Caki2 (cell line): ENCODE data around the gene ZBTB11. TPM values are rescaled to one million over a fixed set of nuclear protein-coding genes. Genes with fewer than 3 reads are reported as not detected.
"Not testable (repeated sequence)": the region's sequence is repeated elsewhere in the genome, so short reads cannot be mapped to it uniquely, and the experiment has no call there.

ENCODE experiments used
- DNase-seq: peaks from one replicate; pipeline ENCODE4 v3.0.0-alpha.2; 2015; ENCODE audit warnings: low read depth
- in situ Hi-C: cut with HindIII; loops from 2 replicates; pipeline ENCODE4 v1.10.0; 2016; ENCODE audit warnings: low sequenced_read_pairs, low pct_unique_long_range_greater_than_20kb, mixed read lengths
- total RNA-seq: library from RNA; depleted of rRNA; stranded (reverse); fragments of >200 nt; shearing (Covaris generic); gene quantifications from 2 replicates; pipeline ENCODE4 v1.2.3, GENCODE V29; 2014; ENCODE audit warnings: low replicate concordance

The ZBTB11 gene
- total RNA-seq, 1 experiment from 2014 or later = 9.8 TPM

DNA sequence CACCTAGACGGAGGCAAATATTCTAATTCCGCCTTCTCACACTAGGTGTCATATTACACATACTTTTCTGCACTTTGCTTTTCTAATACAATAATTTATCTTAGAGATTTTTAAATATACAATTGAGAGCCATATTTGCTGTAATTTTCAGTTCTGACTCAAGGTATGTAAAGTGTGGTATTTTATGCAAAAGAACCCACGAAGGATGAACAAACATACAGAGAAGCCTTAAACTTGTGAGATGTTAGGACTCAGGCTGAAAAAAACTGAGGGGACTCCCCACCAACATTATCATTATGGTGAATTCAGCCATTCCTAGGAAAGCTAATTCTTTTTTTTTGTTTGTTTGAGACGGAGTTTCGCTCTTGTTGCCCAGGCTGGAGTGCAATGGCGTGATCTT lies 9.6 kb downstream of the ZBTB11 start:
- in situ Hi-C loops = no loop called here

DNA sequence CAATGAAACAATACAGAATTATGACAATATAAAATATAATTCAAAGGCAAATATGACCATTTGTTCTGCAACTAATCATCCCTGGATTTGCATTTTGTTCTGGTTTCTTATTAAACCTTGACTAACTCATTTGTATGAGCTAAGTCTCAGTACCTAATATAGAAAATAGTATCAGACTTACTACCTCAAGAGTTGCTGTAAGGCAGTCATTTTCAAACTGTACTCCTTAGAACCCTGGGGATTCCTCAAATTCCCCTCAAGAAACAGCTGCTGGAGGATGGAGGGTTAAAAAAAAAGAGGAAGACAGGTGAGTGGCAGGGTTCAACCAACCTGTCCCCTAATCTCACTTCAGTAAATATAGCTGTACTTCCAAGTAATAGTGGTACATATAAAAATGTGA lies 11.1 kb downstream of the ZBTB11 start:
- in situ Hi-C loops = no loop called here
- no peak for DNase-seq

More for the DNA sequence above, 9.6 kb downstream of the ZBTB11 start:
- DNase-seq = no peak

DNA sequence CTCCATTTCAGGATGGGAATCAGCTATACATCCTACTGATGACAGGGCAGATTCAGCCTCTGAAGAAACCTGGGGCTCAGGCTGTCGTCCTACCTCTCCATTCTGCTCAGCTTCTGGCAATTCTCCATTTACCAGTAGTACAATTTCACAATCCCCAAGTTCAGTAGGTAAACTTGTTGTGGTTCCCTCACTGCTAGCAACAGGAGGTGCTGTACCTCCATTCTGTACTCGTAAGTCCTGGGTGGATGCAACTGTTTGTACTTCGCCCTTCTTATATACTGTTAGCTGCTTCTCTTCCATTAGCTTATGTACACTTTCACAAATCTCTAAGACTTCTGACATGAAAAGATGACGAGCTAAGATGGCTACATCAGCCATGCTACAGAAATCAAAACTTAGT lies 11.6 kb downstream of the ZBTB11 start:
- in situ Hi-C loops = no loop called here
- DNase-seq = no peak

DNA sequence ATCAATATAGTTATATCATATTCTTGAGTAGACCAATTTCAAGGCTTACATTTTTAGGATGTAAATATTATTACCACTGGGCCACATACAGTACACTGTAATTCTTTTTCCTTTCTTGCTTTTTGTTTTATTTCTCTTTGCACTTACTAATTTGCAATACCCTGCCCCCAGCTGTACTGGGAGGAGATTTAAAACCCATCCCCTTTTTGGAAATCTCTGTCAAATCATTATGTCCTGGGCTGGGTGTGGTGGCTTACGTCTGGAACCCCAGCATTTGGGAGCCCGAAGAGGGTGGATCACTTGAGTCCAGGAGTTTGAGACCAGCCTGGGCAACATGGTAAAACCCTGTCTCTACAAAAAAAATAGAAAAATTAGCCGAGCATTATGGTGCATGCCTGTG lies 16.2 kb downstream of the ZBTB11 start:
- DNase-seq = no peak
- in situ Hi-C loops = no loop called here

DNA sequence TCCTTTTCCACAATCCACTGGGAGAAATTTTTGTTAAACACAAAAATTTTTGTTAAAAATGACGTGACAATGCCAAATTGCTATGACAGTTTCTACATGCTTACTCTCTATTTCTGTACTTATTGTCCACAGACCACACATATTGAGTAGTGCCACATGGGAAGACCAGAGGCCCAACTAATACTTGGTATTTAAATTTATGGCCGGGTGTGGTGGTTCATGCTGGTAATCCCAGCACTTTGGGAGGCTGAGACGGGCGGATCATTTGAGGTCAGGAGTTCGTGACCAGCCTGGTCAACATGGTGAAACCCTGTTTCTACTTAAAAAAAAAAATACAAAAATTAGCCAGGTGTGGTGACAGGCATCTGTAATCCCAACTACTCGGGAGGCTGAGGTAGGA lies 20.3 kb downstream of the ZBTB11 start:
- DNase-seq = no peak
- in situ Hi-C loops = no loop called here

DNA sequence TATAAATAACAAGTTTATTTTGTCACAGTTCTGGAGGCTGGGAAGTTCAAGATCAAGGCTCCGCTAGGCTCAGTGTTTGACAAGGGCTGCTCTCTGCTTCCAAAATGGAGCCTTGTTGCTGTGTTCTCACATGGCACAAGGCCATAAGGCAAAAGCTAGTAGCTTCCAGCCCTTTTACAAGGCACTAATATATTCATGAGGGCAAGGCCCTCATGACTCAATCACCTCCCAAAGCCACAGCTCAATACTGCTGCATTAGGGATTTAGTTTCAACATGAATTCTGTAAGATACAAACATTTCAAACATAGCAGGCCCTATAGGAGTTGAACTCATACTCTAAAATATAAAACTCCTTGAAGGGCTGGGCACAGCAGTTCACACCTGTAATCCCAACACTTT lies 30.2 kb downstream of the ZBTB11 start:
- DNase-seq = no peak
- in situ Hi-C loops = no loop called here

DNA sequence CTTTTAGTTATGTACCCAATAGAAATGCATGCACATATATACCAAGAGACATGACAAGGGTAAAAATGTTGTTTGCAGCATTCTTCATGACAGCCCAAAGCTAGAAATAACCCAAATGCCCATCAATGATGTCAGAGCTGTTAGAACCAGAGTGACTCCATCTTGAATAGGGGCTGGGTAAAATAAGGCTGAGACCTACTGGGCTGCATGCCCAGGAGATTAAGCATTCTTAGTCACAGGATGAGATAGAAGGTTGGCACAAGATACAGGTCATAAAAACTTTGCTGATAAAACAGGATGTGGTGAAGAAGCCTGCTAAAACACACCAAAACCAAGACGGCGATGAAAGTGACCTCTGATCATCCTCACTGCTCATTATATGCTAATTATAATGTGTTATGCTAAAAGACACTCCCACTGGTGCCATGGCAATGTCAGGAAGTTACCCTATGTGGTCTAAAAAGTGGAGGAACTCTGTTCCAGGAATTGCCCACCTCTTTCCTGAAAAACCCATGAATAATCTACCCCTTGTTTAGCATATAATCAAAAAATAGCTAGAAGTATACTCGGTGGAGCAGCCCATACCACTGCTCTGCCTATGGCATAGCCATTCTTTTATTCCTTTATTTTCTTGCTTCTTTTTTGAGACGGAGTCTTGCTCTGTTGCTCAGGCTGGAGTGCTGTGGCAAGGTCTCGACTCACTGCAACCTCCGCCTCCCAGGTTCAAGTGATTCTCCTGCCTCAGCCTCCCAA lies 32.9 kb downstream of the ZBTB11 start:
- in situ Hi-C loops = no loop called here
- peak; percentile 33 for DNase-seq

DNA sequence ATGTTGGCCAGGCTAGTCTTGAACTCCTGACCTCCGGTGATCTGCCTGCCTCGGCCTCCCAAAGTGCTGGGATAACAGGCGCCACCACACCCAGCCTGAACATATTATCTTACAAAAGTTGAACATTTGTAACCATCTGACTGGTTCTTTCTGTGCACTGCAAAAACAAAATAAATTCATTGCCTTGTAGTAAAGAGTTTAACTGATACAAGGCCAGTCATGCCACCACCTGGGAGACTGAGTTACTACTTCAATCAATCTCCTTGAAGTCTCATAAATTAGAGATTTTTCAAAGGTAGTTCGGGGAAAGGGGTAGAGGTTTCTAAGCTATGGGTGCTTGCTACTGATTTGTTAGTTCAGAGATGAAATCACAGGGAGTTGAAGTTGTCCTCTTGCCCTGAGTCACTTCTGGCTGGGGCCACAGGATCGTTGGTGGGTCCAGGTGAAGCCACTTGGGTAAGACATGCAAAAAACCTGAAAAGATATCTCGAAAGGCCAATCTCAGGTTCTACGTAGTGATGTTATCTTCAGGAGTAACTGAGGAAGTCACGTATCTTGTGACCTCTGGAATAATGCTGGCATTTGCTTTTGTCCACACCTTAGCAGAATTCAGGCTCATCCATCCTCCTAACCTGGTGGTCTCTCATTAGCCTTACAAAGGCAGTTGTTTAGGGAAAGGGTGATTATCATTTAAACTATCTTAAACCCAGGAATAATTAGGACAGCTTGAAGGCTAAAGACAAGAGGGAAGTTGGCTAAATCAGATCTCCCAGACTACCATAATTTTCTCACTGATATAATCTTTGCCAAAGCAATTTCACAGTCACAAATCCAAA lies 33.7 kb downstream of the ZBTB11 start:
- DNase-seq = no peak
- in situ Hi-C loops = no loop called here

DNA sequence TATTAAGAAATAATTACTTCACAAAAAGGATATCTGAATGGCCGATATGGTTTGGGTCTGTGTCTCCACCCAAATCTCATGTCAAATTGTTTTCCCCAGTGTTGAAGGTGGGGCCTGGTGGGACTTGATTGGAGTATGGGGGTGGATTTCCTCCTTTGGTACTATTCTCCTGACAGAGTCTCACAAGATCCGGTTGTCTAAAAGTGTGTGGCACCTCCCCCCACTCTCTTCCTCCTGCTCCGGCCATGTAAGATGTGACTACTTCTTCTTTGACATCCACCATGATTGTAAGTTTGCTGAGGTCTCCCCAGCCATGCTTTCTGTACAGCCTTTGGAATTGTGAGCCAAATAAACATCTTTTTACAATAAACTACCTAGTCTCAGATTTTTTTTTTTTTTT lies 34.5 kb downstream of the ZBTB11 start:
- no peak for DNase-seq
- in situ Hi-C loops = no loop called here

DNA sequence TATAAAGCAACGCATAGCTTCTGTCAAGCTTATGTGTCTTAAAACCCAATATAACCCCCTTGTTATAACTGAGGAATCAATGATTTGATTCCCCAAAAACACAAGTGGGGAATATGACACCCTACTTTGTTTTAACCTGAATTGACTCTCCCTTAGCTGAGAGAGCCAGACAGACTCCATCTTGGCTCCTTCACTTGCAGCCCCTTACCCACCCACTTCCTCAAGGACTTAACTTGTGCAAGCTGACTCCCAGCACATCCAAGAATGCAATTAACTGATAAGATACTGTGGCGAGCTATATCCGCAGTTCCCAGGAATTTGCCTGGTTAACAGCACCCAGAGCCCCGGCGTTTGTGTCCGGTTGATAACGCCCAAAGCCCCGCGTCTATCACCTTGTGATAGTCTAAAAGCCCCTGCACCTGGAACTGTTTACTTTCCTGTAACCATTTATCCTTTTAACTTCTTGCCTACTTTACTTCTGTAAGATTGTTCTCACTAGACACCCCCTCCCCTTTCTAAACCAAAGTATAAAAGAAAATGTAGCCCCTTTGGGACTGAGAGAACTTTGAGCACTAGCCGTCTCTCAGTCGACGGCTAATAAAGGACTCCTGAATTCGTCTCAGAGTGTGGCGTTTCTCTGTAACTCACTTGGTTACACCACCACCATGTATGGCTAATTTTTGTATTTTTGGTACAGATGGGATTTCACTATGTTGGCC lies 35.4 kb downstream of the ZBTB11 start:
- DNase-seq, in situ Hi-C loops: not testable (repeated sequence)

DNA sequence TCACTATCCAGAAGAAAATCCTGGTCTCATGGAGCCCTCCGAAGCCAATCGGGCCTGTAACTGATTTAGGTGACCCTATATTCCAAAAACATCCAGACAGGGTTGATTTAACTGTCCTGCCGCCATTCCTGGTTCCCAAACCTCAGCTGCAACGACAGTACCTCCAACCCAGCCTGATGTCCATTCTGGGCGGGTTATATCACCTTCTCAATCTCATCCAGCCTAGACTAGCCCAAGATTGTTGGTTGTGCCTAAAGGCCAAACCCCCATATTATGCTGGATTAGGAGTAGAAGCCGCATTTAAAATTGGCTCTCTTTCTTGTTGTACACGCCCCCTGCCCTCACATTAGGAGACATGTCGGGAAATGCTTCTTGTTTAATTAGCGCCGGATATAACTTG lies 36.7 kb downstream of the ZBTB11 start:
- in situ Hi-C loops = no loop called here

DNA sequence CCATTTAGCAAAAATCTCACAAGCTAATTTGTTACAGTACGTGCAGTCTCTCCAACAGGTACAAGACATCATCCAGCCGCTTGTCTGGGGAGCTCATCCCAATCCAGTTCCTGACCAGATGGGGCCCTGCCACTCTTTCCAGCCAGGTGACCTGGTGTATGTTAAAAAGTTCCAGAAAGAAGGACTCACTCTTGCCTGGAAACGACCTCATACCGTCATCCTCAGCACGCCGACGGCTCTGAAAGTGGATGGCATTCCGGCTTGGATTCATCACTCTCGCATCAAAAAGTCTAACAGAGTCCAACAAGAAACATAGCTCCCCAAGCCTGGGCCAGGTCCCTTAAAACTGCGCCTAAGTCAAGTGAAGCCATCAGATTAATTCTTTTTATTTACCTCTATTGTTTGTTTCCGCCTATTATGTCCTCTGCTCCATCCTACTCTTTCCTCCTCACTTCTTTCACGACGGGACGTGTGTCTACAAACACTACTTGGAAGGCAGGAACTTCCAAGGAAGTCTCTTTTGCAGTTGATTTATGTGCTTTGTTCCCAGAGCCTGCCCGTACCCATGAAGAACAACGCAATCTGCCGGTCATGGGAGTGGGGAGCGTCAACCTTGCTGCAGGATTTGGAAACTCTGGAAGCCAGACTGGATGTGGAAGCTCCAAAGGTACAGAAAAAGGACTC lies 37.5 kb downstream of the ZBTB11 start:
- DNase-seq = no peak
- in situ Hi-C loops = no loop called here

More for the DNA sequence above, 36.7 kb downstream of the ZBTB11 start:
- DNase-seq = no peak

DNA sequence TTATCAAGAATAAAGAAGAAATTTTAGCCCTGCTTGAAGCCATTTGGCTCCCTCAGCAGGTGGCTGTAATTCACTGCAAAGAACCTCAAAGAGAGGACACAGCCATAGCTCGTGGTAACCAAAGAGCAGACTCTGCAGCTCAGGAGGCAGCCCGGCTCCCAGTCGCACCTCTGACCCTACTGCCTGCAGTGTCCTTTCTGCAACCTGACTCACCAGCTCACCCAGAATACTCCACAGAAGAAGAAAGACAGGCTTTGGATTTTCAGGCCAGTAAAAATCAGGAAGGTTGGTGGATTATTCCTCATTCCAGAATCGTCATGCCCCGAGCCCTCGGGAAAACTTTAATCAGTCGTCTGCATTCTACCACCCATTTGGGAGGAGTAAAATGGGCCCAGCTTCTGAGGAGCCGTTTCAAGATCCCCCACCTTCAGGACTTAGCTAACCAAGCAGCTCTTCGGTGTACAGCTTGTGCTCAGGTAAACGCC lies 38.6 kb downstream of the ZBTB11 start:
- in situ Hi-C loops = no loop called here
- DNase-seq = no peak

DNA sequence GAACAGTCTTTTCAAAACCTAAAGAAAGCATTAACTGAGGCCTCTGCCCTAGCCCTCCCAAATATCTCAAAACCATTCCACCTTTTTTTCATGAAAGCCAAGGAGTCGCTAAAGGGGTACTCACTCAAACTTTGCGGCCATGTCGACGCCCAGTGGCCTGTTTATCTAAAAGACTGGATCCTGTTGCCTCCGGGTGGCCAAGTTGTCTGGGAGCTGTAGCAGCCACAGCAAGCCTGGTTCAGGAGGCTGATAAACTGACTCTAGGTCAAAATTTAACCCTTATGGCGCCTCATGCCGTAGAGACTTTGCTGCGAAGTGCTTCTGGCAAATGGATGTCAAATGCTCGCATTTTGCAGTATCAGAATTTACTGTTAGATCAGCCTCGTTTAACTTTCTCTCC lies 39.5 kb downstream of the ZBTB11 start:
- no peak for DNase-seq
- in situ Hi-C loops = no loop called here

DNA sequence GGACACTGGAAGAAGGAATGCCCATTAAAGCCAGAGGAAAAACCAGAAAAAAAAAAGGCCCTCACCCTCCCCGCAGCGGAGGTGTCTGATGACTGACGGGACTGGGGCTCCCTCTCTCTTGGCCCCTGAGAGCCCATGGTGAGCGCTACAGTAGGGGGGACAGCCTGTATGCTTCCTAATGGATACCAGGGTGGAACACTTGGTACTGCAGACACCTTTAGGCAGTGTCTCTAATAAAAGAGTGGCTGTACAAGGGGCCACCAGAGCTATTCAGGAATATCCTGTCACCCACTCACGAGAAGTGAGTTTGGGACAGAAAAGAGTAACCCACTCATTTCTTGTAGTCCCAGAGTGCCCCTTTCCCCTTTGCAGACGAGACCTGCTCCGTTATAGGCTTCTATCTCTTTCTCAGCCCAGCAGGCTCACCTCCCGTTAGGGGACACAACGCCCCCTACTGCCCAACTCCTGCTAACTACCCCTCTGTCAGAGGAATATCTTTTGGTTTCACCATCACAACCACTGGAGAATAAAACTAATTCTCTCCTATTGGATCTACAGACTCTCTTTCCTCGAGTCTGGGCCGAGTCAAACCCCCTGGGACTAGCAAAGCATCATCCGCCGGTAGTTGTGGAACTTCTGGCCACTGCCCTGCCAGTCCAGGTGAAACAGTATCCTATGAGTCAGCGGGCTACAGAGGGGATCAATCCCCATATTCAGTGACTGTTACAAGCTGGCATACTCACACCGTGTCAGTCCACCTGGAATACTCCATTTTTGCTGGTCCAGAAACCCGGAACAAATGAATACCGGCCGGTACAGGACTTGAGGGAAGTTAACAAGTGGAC lies 40.8 kb downstream of the ZBTB11 start:
- peak; percentile 31 for DNase-seq
- in situ Hi-C loops = no loop called here

DNA sequence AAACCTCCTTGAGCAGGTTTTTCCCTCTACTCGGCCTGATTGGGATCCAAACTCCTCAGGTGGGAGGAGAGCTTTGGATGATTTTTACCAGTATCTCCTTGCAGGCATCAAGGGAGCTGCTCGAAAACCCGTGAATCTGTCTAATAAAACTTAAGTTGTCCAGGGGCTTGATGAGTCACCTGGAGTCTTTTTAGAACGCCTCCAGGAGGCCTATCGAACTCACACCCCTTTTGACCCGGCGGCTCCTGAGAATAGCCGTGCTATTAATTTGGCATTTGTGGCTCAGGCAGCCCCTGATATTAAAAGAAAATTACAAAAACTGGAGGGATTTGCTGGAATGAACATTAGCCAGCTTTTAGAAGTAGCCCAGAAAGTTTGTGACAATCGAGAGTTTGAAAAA lies 41.6 kb downstream of the ZBTB11 start:
- no peak for DNase-seq
- in situ Hi-C loops = no loop called here

DNA sequence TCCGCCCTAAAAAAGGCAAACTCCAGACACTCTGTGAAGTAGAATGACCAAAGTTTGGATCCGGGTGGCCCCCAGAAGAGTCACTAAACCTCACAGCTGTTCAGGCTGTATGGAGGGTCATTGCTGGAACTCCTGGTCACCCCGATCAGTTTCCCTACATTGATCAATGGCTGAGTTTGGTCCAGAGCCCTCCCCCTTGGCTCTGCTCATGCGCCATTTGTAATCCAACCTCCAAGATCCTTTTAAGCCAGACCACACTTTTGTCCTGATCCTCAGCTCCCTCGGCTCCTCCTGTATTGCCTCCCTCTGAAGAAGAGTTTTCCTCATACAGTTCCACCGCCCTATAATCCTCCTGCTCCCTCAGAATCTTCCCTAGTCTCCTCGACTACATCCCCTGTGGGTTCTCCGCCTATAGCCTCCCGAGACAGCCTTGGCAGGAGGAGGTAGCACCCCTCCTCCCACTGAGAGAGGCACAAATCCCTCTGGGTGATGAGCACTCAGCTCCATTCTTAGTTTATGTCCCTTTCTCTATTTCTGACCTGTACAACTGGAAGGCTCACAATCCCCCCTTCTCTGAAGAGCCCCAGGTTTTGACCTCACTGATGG lies 42.2 kb downstream of the ZBTB11 start:
- DNase-seq = no peak
- in situ Hi-C loops = no loop called here
